HG03039 (cell line): ENCODE measurements around the gene OR2W3.
A peak's percentile ranks its signal among the peaks of the same experiment; 100 is the strongest.

Experiments
- ATAC-seq: cut with Tn5 transposase; IDR thresholded peaks from one replicate; pipeline ENCODE4 v1.9.1; 2021; ENCODE audit warnings: mild to moderate bottlenecking, moderate library complexity; ENCODE audit not compliant: unreplicated experiment

Gene OR2W3

GRCh38 chr1:247914941-247915662 is 19.7 kb downstream of the OR2W3 start:
- ATAC-seq = no peak

- no peak for ATAC-seq
Measured at GRCh38 chr1:247919952-247920351, 24.6 kb downstream of the OR2W3 start, which contains the start of gene OR2T8. OR2T8 (plus strand) TSS chr1:247920252; CDS start chr1:247921018, 766 bp downstream.

GRCh38 chr1:247923941-247924340 is 28.6 kb downstream of the OR2W3 start:
- ATAC-seq = no peak

GRCh38 chr1:247924868-247925267 is 29.5 kb downstream of the OR2W3 start, which contains the start of gene OR2AJ1:
OR2AJ1 (plus strand) TSS chr1:247924889; CDS start chr1:247933769, 8,880 bp downstream.
- ATAC-seq = no peak

- ATAC-seq = no peak
Measured at GRCh38 chr1:247933989-247934388, 38.6 kb downstream of the OR2W3 start.

GRCh38 chr1:247935781-247936180 is 40.4 kb downstream of the OR2W3 start:
- no peak for ATAC-seq

GRCh38 chr1:247936415-247936814 is 41.0 kb downstream of the OR2W3 start:
- ATAC-seq = no peak

GRCh38 chr1:247936965-247937734 is 41.8 kb downstream of the OR2W3 start:
- peak; percentile 100 for ATAC-seq

- ATAC-seq = no peak
Measured at GRCh38 chr1:247942624-247943023, 47.2 kb downstream of the OR2W3 start.
